RWPE1 (cell line): ENCODE data around the gene SMARCAL1.
A peak's percentile ranks its signal among the peaks of the same experiment; 100 is the strongest.

Experiments
- CTCF ChIA-PET: fragments of 350-600 bp; sonication (Branson Sonifier 250); formaldehyde crosslinking; extraction: SDS; loops from one replicate; lab custom pipeline; 2021; lab: Yijun Ruan, JAX
- POLR2A ChIA-PET: fragments of 400-600 bp; formaldehyde crosslinking; extraction: SDS; loops from one replicate; lab custom pipeline; 2020; ENCODE audit warnings: antibody characterized with exemption; ENCODE audit not compliant: low non-redundant PET; lab: Yijun Ruan, JAX
- DNase-seq: peaks from one replicate; pipeline ENCODE4 v3.0.0; 2012; ENCODE audit warnings: low spot score
- H3K27ac ChIP-seq: fragments of 450-650 bp; 2 replicates; pipeline ENCODE4 v1.5.1; 2017
- TF ChIP-seq, protein P1 (sequence below): fragments of 450-650 bp; conservative IDR thresholded peaks from 2 replicates; pipeline ENCODE4 v1.5.1; 2017; ENCODE audit warnings: low read depth, mild to moderate bottlenecking

SMARCAL1 gene

DNA sequence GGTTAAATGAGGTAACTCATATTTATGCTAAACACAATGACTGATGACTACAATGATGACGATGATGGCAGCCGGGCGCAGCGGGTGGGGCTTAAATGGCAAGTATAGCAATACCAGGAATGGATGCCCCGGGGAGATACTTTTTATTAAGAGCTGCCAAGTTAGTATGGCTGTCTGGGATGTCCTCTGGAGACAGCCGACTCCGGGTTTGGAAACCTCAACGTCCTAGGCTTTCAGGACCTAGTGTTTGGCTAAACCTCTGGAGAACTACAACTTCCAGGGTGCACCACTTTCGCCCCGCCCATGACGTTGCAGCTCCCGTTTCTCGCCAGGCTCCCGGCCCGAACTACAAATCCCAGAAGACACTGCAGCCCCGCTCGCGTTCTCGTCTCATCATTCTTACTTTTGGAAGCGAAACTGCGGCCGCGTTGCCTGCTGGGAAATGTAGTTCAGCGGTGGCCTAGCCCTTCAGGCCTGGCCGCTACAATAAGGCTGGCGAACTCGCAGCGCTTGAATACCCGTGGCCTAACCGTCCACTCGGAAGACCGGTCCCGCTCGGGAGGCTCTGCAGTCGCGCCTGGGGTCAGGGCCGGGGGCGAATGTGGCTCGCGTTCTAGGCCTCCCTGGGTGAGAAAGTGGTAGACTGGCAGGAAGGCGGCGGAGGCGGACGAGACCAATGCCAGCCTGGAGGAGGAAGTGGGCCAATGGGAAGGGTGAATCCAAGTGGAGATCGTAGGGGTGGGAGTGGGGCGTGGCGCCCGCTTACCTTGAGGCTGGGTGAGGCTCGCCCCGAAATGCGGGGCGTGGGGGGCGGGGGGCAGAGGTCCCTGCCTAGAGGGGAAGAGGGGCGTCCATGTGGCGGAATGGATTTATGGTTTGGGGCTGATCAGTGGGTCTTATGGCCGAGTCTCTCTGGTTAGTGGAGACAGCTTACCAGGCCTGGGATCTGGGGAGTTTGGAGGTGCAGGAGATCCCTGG, at the start of gene SMARCAL1:
Gene SMARCAL1, plus strand, starts transcription at position 463 of the 978 bp plus-strand sequence. CDS start 2,221 bp downstream, outside the sequence.
- peak within 1 kb of the TSS; percentile 87 for H3K27ac ChIP-seq
- DNase-seq = peak; percentile 97
- POLR2A ChIA-PET = interaction anchor here (0.5 to 0.7 kb wide), 3 partner anchors 92 to 376 kb away, joined by 5 to 21 read pairs (median 5); no protein-coding TSS in a partner anchor
- TF ChIP-seq, protein P1, sequence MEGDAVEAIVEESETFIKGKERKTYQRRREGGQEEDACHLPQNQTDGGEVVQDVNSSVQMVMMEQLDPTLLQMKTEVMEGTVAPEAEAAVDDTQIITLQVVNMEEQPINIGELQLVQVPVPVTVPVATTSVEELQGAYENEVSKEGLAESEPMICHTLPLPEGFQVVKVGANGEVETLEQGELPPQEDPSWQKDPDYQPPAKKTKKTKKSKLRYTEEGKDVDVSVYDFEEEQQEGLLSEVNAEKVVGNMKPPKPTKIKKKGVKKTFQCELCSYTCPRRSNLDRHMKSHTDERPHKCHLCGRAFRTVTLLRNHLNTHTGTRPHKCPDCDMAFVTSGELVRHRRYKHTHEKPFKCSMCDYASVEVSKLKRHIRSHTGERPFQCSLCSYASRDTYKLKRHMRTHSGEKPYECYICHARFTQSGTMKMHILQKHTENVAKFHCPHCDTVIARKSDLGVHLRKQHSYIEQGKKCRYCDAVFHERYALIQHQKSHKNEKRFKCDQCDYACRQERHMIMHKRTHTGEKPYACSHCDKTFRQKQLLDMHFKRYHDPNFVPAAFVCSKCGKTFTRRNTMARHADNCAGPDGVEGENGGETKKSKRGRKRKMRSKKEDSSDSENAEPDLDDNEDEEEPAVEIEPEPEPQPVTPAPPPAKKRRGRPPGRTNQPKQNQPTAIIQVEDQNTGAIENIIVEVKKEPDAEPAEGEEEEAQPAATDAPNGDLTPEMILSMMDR = no peak
- CTCF ChIA-PET = interaction anchor here (0.6 to 0.7 kb wide), 2 partner anchors 166 to 298 kb away, joined by 3 read pairs; no protein-coding TSS in a partner anchor

DNA sequence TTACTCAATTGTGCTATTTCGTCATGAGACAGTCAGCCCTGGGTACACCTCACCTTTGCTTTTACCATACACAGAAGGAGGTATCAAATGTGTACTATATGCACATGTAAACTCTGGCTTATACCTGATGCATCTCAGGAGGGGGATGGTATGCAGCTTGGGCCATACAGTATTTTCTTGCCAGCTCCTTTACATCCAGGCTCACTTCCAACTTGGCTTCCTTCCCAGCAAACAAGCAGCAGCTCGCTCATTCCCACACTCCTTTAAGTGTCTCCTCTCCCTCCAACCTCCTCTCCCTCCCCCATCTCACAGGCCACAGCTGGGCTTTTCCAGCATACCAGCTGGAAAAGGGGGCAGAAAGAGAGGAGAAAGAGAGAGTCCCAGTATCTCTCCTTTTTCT, 49.6 kb upstream of the SMARCAL1 start:
- TF ChIP-seq, protein P1 = no peak
- peak; percentile 96 for DNase-seq
- ChIA-PET POLR2A (interaction anchor here (0.9 kb wide), 1 partner anchor 11 kb away, joined by 8 read pairs; no protein-coding TSS in a partner anchor), CTCF (no interaction called here)
- H3K27ac ChIP-seq = peak overlapping the region; percentile 34; the same call in 1 of the 2 replicates

DNA sequence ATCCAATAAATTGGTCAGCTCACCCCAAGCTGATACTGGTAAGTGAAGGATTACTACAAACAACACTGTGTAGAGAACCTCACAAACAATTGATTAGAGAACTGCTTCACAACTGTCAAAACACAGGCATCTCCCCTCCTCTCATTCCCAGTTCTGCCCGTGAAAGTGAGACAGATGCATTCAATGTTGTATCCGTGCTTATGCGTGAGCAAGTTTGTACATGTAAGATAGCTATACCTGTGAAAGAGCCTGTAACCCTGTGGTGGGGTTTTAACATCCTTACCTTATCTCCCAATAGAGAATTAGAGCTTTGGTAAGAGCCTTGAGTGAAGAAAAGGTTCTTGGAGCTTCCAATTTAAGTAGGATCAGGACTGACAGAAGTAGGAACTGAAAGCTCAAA, 49.1 kb upstream of the SMARCAL1 start:
- TF ChIP-seq, protein P1 = no peak
- ChIA-PET CTCF (interaction anchor here (0.5 to 0.6 kb wide), 2 partner anchors 93 to 168 kb away, joined by 3 to 5 read pairs; no protein-coding TSS in a partner anchor), POLR2A (interaction anchor here (0.9 kb wide), 1 partner anchor 10 kb away, joined by 8 read pairs; no protein-coding TSS in a partner anchor)
- H3K27ac ChIP-seq = peak overlapping the region; percentile 34; the same call in 1 of the 2 replicates
- peak; percentile 51 for DNase-seq

DNA sequence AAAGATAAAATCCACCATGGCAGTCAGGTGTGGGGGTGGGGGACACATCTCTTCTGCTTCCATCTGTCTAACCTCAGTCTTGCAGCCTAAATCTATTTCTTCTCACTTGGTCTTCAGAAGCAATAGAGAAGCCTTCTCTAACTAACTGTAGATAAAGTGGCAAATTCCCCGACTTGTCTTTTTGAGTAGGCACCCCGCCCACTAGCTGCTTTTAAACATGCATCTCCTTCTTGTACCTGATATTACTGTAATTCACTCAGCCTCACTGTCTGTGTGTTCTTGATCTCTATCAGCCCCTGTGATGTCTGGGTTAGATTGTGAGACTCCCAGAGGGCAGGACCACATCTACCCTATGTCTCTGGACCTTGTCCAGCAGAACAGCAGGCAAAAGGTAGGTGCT, 46.8 kb upstream of the SMARCAL1 start:
- H3K27ac ChIP-seq = no peak overlapping the region
- CTCF ChIA-PET = no interaction called here
- TF ChIP-seq, protein P1 = no peak
- no peak for DNase-seq
- POLR2A ChIA-PET = no interaction called here

DNA sequence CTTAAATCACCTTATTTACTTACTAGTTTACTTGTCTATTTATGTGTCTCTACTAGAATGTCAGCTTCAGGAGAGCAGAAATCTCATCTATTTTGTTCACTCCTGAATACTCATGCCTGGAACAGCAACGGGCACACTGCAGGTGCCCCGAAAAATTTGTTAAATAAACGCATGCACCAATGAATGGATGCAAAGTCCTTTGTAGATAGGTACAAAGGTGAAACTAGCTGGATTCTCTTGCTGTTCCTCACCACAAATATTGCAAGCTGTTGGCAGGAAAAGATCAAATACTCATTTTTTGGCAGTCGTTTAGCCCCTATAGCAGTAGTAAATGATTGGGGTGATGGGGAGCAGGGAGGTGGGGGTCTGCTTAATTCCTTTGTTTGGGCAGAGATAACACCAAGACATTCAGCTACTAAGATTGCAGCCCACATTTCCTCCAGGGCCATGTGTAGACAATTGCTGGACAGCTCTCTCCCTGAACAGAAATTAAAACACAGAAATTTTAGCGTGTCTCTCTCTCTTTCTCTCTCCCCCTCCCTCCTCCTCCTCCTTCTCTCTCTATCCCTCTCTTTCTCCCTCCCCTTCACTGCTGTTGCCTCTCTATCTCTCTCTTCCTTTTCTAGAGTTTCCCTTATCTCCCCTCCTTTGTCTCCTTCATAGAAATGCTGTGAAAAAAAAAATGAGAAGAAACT, 45.4 kb upstream of the SMARCAL1 start:
- DNase-seq = no peak
- ChIA-PET CTCF (interaction anchor here (0.7 kb wide), 1 partner anchor 253 kb away, joined by 5 read pairs; no protein-coding TSS in a partner anchor), POLR2A (no interaction called here)
- no peak overlapping the region for H3K27ac ChIP-seq
- TF ChIP-seq, protein P1 = no peak

DNA sequence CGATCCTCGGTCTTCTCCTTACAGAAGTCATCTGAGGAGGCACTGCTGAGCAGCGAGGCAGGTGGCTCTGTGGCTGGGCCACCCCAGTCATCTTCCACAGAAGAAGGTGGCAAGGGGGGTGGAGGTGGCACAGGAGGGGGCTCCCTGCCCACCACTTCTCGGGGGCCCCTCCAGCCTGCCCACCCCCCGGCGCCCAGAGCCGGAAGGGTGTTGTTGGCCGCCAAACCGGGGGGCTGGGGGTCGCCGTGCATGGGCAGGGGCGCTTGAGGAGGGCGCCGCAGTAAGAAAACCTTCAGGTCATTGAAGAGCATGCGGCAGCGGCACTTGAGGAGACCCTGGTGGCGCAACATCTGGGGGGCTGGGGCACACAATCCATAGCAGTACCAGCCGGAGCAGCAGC, 42.5 kb upstream of the SMARCAL1 start:
- TF ChIP-seq, protein P1 = no peak
- DNase-seq = no peak
- no peak overlapping the region for H3K27ac ChIP-seq
- ChIA-PET POLR2A (no interaction called here), CTCF (no interaction called here)
